BLaER1 treated with 17β-estradiol and CSF1 and Interleukin-3, amounts not matched to agents 10 nM and 100 nM (cell line): Measurements from ENCODE around the gene POLN.

Source experiments
- H3K27ac ChIP-seq, 11 experiments: shearing (Covaris generic); formaldehyde crosslinking; 2 replicates each; pipeline ENCODE4 v1.8.1; 2022
- H3K27me3 ChIP-seq, 11 experiments: shearing (Covaris generic); formaldehyde crosslinking; 2 replicates each; pipeline ENCODE4 v1.8.1; 2022
- H3K36me3 ChIP-seq, 11 experiments: shearing (Covaris generic); formaldehyde crosslinking; 2 replicates each; pipeline ENCODE4 v1.8.1; 2022
- H3K4me1 ChIP-seq, 10 experiments: shearing (Covaris generic); formaldehyde crosslinking; 2 replicates each; pipeline ENCODE4 v1.8.1; 2022
- H3K4me2 ChIP-seq, 11 experiments: shearing (Covaris generic); formaldehyde crosslinking; 2 replicates each; pipeline ENCODE4 v1.8.1; 2022
- H3K4me3 ChIP-seq, 10 experiments: shearing (Covaris generic); formaldehyde crosslinking; 2 replicates each; pipeline ENCODE4 v1.8.1; 2022
- H3K9ac ChIP-seq, 11 experiments: shearing (Covaris generic); formaldehyde crosslinking; 2 replicates each; pipeline ENCODE4 v1.8.1; 2022
- H3K9me3 ChIP-seq, 11 experiments: shearing (Covaris generic); formaldehyde crosslinking; replicated peaks in 1 of 11; 2 replicates each; pipeline ENCODE4 v1.8.1; 2022
- H4K20me1 ChIP-seq, 11 experiments: shearing (Covaris generic); formaldehyde crosslinking; 2 replicates each; pipeline ENCODE4 v1.8.1; 2022
- Cebpa-rat ChIP-seq, 11 experiments: shearing (Covaris generic); IDR thresholded peaks; 2 replicates each; pipeline ENCODE4 v1.8.1; 2022

The POLN gene

DNA sequence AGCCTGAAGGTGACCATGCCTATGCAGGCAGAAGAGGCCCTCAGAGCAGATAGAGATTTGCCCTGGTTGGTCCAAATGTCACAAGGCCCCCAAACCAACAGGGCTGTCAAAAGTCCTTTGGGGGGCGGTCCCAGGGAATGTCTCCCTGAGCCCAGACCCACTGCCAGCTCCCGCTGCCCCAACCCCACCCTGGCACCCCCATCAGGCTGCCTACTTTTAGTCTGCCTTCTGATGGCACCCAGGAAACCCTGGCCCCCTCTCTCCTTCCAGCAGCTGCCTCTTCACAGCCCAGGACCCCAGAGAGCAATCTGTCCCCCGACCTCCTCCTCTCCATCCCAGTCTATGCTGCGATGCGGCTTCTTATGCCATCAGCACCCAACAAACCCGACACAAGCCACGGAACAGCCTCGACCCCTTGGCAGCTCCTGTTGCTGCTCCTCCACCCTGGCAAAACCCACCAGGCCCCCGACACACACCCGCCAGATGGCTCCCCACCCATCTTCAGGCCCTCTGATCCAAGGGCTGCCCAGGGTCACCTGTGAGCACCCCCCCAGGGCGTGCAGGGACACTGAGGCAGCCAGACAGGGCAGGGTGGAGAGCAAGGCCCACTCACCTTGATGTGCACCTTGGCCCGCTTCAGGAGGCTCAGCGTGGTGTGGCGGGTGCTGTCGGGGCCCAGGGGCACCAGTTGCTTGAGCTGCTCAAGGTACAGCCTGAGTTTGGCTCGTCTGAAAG lies 10.0 kb upstream of the POLN start:
- Histone ChIP-seq H3K9me3 (no peaks in the 10 kb centered on the region), H4K20me1 (peaks cover 37 to 97% (median 62%) of the 10 kb centered on the region in 11 experiments; a peak in 20 of 22 replicates), H3K27me3 (no peaks in the 10 kb centered on the region), H3K9ac (peak overlapping the region in 1 of 11 experiments; percentile 34; a peak in 1 of 22 replicates), H3K27ac (no peak overlapping the region), H3K4me2 (no peak overlapping the region), H3K4me1 (peaks cover 11 to 18% (median 14%) of the 10 kb centered on the region in 10 experiments), H3K36me3 (peaks cover 36 to 98% (median 76%) of the 10 kb centered on the region in 11 experiments), H3K4me3 (no peak overlapping the region)
- TF ChIP-seq Cebpa-rat (IDR thresholded peaks at IDR 0.05): no peak

DNA sequence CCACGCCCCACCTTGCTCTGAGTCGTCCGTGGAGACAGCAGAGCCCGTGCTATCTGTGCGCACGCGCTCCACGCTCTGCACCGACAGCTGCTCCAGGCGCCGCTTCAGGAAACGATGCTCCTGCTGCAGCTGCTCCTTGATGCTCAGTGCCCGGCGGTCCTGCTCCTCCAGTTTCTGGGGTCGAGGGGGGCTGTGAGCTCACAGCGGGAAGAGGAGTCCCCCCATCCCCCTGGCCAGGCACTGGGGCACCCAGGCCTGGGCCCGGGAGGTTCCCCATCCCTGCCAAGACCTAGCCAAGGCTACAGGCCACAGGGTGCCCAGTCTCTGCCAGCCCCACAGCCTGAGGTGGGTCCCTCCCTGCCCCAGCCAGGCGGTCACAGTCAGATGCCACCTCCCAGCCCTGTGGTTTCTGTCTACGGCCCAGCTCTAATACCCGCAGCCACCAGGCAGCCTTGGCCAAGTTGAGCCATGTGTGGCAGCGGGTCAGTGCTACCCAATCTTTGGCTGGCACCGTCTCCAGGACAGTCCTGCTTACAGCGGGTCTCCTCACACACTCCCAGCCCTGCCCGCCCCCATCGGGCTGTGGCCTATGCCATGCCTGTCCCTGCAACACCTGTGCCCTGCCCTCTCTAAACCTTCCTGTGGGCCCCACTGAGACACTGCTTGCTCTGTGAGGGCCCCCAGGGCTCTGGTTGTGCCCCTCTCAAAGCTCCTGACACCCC lies 9.3 kb upstream of the POLN start:
- TF ChIP-seq Cebpa-rat (IDR thresholded peaks at IDR 0.05): no peak
- no peak overlapping the region for H3K4me2 ChIP-seq
- no peak overlapping the region for H3K9ac ChIP-seq
- H3K27me3 ChIP-seq: no peaks in the 10 kb centered on the region
- no peak overlapping the region for H3K4me3 ChIP-seq
- peaks cover 36 to 93% (median 76%) of the 10 kb centered on the region in 11 experiments for H3K36me3 ChIP-seq
- no peaks in the 10 kb centered on the region for H3K9me3 ChIP-seq
- no peak overlapping the region for H3K27ac ChIP-seq
- H4K20me1 ChIP-seq: peaks cover 30 to 97% (median 55%) of the 10 kb centered on the region in 11 experiments; a peak in 19 of 22 replicates
- peaks cover 4 to 18% (median 12%) of the 10 kb centered on the region in 10 experiments for H3K4me1 ChIP-seq

DNA sequence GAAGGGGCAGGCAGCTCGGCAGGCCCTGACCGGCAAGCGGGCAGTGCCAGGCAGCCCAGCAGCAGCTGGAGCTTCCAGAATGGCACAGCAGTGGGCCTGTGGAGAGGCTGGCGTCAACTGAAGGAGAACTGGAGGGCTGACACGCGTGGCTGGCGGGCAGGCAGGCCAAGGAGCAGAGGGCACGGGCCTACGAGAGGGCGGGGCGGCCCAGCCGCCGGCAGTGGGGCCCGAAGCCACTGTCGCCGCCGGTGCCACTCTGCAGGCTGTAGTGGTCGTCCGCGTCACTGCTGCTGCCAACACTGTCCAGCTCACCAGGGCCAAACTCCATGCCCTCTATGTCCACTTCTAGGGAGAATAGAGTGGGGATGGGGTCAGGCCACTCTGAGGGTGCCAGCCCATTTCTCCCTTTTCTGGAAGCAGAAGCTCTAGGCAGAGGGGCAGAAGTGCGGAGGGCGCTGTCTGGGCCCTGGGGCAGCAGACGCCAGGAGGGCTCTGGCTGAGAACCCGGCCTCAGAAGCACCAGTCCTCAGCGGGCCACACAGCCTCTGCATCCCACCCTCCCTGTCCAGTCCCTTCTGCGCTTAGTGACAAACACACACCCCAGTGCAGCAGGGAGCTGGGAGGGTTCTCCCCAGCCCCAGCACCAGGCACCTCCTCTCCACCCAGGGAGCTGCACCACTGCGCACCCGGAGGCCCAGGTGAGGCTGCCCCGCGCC lies 8.6 kb upstream of the POLN start:
- Histone ChIP-seq H3K27ac (no peak overlapping the region), H3K27me3 (no peaks in the 10 kb centered on the region), H3K36me3 (peaks cover 36 to 86% (median 76%) of the 10 kb centered on the region in 11 experiments), H4K20me1 (peaks cover 23 to 91% (median 48%) of the 10 kb centered on the region in 11 experiments; a peak in 19 of 22 replicates), H3K4me1 (peaks cover 4 to 18% (median 14%) of the 10 kb centered on the region in 10 experiments; a peak in 18 of 20 replicates), H3K4me2 (no peak overlapping the region), H3K9ac (no peak overlapping the region), H3K4me3 (no peak overlapping the region), H3K9me3 (no peaks in the 10 kb centered on the region)
- TF ChIP-seq Cebpa-rat (IDR thresholded peaks at IDR 0.05): no peak

DNA sequence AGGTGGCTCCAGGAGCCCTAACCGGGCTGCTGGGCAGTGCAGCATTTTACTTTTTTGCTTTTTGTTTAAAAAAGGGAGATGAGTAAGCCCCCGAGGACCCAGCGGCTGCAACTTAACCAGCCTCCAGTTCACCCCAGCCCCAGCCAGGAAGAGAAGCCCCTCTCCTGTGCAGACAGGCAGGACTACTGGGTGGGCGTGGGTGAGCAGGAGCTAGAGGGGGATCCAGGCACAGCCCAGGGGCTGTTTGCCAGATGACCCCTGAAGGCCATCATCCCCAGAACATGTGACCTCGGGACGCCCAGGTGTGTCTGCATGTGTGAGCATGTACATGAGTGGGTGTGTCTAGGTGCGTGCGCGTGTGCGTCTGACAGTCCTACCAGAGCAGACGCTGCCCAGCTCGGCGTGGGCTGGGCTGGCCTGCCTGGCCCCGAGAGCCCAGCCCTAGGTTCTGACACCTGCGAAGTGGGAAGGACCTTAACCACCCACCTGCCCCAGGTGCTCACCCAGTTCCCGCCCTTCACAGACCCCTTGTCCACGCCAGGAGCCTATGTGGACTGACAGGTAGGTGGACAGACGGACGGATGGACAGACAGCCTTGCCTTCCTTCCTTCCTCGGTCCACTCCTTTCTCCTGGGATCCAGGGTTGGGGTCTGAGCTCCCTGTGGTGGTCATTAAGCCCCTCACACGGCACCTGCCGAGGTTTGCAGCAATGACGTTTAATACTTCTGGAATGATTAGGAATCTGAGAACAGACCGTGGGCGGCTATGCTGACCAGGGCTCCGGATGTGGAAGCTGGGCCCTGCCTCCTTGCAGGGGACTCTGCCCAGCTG lies 7.8 kb upstream of the POLN start:
- Histone ChIP-seq H3K4me3 (no peak overlapping the region), H4K20me1 (peaks cover 16 to 84% (median 40%) of the 10 kb centered on the region in 11 experiments; a peak in 18 of 22 replicates), H3K4me1 (peaks cover 12 to 26% (median 21%) of the 10 kb centered on the region in 10 experiments; a peak in 18 of 20 replicates), H3K27me3 (no peaks in the 10 kb centered on the region), H3K9ac (peak overlapping the region in 2 of 11 experiments; percentile 10 to 39; a peak in 1 of 22 replicates), H3K36me3 (peaks cover 31 to 78% (median 68%) of the 10 kb centered on the region in 11 experiments), H3K4me2 (no peak overlapping the region), H3K9me3 (no peaks in the 10 kb centered on the region), H3K27ac (no peak overlapping the region)
- TF ChIP-seq Cebpa-rat (IDR thresholded peaks at IDR 0.05): no peak

DNA sequence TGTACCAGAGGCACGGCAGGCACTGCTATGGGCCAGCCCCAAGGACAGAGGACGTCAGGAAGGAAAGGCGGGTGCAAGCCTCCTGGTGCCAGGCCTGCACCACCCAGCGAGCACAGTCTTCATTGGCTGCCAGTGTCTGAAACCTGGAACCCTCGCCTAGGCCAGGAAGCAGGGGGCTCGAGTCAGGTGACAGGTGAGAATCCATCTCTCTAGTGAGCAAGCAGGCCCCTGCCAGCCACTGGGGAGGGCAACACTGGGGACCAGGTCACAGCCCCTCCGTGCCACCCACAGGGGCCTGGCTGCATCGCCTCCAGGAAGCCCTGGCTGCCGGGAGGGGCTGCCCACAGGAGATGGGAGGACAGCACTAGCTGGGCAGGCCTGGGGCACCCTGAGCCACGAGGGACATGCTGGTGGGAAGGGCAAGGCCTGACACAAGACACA lies 6.9 kb upstream of the POLN start:
- no peaks in the 10 kb centered on the region for H3K9me3 ChIP-seq
- H3K4me1 ChIP-seq: peaks cover 21 to 35% (median 29%) of the 10 kb centered on the region in 10 experiments
- 0 out of 22 replicates have a peak overlapping the region, but pooled peaks of 1 of the 11 experiments have one; percentile 13 for H3K27ac ChIP-seq
- H3K4me2 ChIP-seq: no peak overlapping the region
- peaks cover 10 to 75% (median 31%) of the 10 kb centered on the region in 11 experiments; a peak in 17 of 22 replicates for H4K20me1 ChIP-seq
- no peaks in the 10 kb centered on the region for H3K27me3 ChIP-seq
- no peak overlapping the region for H3K4me3 ChIP-seq
- H3K36me3 ChIP-seq: peaks cover 26 to 69% (median 59%) of the 10 kb centered on the region in 11 experiments; a peak in 21 of 22 replicates
- H3K9ac ChIP-seq: peak overlapping the region in 4 of 11 experiments; percentile 5 to 39 (median 18); a peak in 3 of 22 replicates
- no peak for TF ChIP-seq Cebpa-rat (IDR thresholded peaks at IDR 0.05)

DNA sequence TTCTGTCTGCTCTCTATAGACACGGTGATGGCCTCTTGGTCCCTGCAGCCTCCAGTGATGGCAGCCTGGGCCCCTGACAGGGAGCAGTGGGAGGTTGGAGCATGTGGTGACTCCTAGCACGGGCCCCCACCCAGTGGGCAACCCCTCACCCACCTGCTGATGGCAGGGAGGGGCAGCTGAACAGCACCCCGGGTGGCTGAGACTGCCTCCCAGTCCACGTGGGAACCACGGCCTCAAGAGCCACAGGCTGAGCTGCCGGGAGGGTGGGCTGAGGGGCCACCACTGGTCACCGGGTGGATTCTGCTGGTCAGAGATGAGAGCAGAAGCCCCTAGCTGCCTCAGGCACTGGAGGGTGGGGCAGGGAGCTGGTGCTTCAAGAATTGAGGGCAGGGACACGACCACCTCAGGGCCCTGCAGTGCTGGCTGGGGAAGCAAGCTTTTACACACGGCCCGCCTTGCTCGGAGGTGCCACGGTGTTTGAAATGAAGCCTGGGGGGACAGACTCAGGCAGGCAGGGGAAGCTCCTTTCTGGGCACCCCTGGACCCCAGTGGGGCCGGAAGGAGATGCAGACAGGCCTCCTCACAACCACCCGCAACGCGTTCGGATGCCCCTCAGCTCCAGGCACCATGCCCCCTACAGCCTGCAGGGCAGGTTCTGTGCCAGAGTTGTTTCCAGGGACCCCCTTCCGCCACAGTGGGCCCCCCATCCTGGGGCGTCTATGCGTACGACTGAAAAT lies 6.3 kb upstream of the POLN start:
- no peak overlapping the region for H3K27ac ChIP-seq
- no peaks in the 10 kb centered on the region for H3K9me3 ChIP-seq
- no peaks in the 10 kb centered on the region for H3K27me3 ChIP-seq
- peak overlapping the region in 2 of 11 experiments; percentile 5 to 17; a peak in 1 of 22 replicates for H3K9ac ChIP-seq
- peaks cover 4 to 68% (median 25%) of the 10 kb centered on the region in 11 experiments; a peak in 17 of 22 replicates for H4K20me1 ChIP-seq
- peaks cover 27 to 41% (median 34%) of the 10 kb centered on the region in 10 experiments for H3K4me1 ChIP-seq
- no peak overlapping the region for H3K4me2 ChIP-seq
- H3K4me3 ChIP-seq: no peak overlapping the region
- peaks cover 20 to 63% (median 53%) of the 10 kb centered on the region in 11 experiments; a peak in 21 of 22 replicates for H3K36me3 ChIP-seq
- TF ChIP-seq Cebpa-rat (IDR thresholded peaks at IDR 0.05): no peak

DNA sequence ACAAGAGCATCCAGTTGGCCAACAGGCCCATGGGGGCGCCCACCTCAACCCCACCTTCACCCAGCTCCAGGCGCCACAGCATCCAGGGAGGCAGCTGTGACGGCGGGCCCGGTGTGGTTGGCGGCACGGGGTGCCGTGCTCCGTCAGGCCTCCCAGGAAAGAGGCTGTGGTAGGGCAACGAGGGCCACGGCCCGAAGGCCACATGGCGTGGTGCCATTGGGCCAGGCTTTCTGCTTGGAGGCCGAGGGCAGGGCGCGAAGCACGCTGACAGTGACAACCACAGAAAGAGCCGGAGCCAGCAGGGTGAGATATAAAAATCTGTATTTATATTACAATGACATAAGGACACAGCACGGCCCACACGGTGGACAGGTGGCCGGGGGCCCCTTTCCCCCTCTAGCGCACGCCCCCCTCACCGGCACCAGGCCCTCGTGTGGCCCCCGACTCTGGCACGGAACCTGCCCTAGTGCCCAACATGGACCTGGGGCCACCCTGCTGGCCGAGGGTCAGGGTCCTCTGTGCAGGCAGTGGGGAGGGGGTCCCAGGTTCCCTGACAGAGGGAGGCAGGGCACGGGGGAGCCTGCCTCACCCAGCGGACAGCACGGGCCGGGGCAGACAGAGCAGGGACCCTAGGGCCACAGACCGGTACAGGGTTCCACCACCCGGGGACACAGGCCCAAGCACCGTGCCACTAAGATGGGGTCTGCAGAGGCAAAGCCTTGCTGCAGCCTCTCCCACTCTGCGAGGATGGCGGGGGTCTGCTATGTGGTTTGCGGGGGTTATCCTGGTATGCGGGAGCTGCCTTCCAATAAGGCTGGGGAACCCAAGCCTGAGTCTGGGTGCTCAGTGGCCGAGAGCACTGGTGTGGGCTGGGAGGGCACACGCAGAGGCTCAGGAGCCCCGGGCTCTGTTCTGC lies 5.5 kb upstream of the POLN start:
- Histone ChIP-seq H3K4me2 (peak overlapping the region in 2 of 11 experiments; percentile 79 to 91; a peak in 2 of 22 replicates), H3K27me3 (no peaks in the 10 kb centered on the region), H3K36me3 (peaks cover 19 to 57% (median 48%) of the 10 kb centered on the region in 11 experiments; a peak in 21 of 22 replicates), H3K9ac (no peak overlapping the region), H4K20me1 (peaks cover 0 to 63% (median 20%) of the 10 kb centered on the region in 11 experiments; a peak in 15 of 22 replicates), H3K4me1 (peaks cover 30 to 48% (median 38%) of the 10 kb centered on the region in 10 experiments), H3K4me3 (no peak overlapping the region), H3K27ac (no peak overlapping the region), H3K9me3 (no peaks in the 10 kb centered on the region)
- no peak for TF ChIP-seq Cebpa-rat (IDR thresholded peaks at IDR 0.05)
